ENCODE data around the gene POU6F1. TPM values are rescaled to one million over a fixed set of nuclear protein-coding genes. Genes with fewer than 3 reads are reported as not detected.

Gene POU6F1
- total and polyA plus RNA-seq, 2 of the 8 experiments (the other 6 are each of a cell fraction or from before 2014, with no cell fraction given), result 5.6 to 8.7 TPM

GRCh38 chr12:51163795-51164194 is 54.1 kb downstream of the POU6F1 start (continued):
- no peak for TF ChIP-seq CHD7 (IDR thresholded peaks at IDR 0.05; ENCODE audit: insufficient replicate concordance, low read length)
- no peak for TF ChIP-seq NRF1 (IDR thresholded peaks at IDR 0.05; ENCODE audit: low read depth, low read length)

Measured in H1 (cell line).